ENCODE data around the gene ZBTB6. TPM values are rescaled to one million over a fixed set of nuclear protein-coding genes. Genes with fewer than 3 reads are reported as not detected.

ZBTB6 gene
- total RNA-seq, 3 donors from 2014 or later, result 8.2 to 17.4 (median 11.1) TPM

DNA sequence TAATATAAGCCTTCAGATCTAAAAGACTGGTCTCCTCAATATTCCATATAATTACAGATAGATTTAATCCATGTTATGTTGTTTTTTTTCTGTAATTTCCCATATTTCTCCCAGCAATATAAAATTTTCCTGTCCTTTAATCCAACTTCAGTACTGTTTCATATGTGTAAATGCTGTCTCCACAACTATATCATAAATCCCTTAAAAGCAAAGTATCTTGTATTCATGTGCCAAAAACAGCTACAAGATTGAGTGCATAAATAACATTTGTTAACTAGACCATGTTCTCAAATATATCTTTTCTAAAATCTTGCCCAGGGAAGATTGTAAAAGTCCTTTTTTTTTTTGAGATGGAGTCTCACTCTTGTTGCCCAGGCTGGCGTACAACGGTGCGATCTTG is 49.7 kb downstream of the ZBTB6 start:
- TF ChIP-seq, protein P1, sequence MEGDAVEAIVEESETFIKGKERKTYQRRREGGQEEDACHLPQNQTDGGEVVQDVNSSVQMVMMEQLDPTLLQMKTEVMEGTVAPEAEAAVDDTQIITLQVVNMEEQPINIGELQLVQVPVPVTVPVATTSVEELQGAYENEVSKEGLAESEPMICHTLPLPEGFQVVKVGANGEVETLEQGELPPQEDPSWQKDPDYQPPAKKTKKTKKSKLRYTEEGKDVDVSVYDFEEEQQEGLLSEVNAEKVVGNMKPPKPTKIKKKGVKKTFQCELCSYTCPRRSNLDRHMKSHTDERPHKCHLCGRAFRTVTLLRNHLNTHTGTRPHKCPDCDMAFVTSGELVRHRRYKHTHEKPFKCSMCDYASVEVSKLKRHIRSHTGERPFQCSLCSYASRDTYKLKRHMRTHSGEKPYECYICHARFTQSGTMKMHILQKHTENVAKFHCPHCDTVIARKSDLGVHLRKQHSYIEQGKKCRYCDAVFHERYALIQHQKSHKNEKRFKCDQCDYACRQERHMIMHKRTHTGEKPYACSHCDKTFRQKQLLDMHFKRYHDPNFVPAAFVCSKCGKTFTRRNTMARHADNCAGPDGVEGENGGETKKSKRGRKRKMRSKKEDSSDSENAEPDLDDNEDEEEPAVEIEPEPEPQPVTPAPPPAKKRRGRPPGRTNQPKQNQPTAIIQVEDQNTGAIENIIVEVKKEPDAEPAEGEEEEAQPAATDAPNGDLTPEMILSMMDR (IDR thresholded peaks at IDR 0.05), result no peak
- TF ChIP-seq POLR2AphosphoS5 (IDR thresholded peaks at IDR 0.05), result no peak
- no peak for TF ChIP-seq POLR2A (IDR thresholded peaks at IDR 0.05)
- Histone ChIP-seq H3K27me3 (no peaks in the 10 kb centered on the region), H3K36me3 (no peaks in the 10 kb centered on the region), H3K27ac (no peak overlapping the region), H3K4me1 (no peaks in the 10 kb centered on the region), H3K9me3 (no peaks in the 10 kb centered on the region), H3K4me3 (no peak overlapping the region)
- DNase-seq (ENCODE audit: low spot score in 2 of 2), result no peak
- intact Hi-C loops (cut with DNase I; ENCODE audit: low total_unique reads), result no loop called here

DNA sequence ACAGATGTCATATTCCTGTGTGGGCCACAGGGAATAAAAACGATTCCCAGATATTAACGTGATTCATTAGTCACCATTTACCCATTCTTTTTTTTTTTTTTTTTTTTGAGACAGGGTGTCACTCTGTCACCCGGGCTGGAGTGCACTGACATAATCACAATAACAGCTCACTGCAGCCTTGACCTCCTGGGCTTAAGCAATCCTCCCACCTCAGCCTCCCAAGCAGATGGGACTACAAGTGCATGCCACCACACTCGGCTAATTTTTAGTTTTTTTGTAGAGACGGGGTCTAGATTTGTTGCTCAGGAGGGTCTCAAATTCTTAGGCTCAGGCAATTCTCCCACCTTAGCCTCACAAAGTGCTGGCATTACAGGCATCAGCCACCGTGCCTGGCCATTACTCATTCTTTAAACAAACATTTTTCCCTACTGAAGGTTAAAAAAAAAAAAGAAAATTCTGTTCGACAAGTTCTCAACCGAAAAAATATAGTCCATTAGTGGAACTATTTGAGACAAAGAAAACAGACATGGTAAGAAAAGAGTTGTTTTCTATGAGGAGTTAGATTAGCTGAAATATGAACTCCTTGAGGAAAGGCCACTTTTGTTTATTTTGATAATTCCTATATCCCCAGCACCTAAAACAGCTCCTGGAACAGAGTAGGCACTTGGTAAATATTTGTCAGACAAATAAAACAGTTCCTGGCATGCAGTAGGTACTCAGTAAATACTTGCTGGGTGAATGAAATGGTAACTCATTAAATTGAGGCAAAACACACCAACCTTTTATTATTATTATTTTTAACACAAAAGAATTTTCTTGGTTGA is 52.6 kb downstream of the ZBTB6 start:
- Histone ChIP-seq H3K4me1 (no peaks in the 10 kb centered on the region), H3K9me3 (no peaks in the 10 kb centered on the region), H3K27me3 (no peaks in the 10 kb centered on the region), H3K4me3 (no peak overlapping the region), H3K27ac (no peak overlapping the region), H3K36me3 (no peaks in the 10 kb centered on the region)
- TF ChIP-seq POLR2A (IDR thresholded peaks at IDR 0.05), result no peak
- TF ChIP-seq POLR2AphosphoS5 (IDR thresholded peaks at IDR 0.05), result no peak
- TF ChIP-seq, protein P1 (IDR thresholded peaks at IDR 0.05), result no peak
- DNase-seq (ENCODE audit: low spot score in 2 of 2), result no peak
- intact Hi-C loops (cut with DNase I; ENCODE audit: low total_unique reads), result no loop called here

Other genes starting within 250 kb of the ZBTB6 start
- not detected for gene OR1L3, start 238.2 kb downstream of the ZBTB6 start, total RNA-seq
- gene OR1L4, start 189.3 kb downstream of the ZBTB6 start, total RNA-seq, result not detected
- gene OR1L6, start 171.0 kb downstream of the ZBTB6 start, total RNA-seq, result not detected
- gene OR5C1, start 124.4 kb downstream of the ZBTB6 start, total RNA-seq, result not detected
- gene OR1K1, start 113.2 kb downstream of the ZBTB6 start, total RNA-seq, result not detected
- 10 to 100 TPM; 14.2 to 24.9 (median 23.7) TPM for gene PDCL, start 84.7 kb downstream of the ZBTB6 start, total RNA-seq
- gene RC3H2, start 8.0 kb downstream of the ZBTB6 start, total RNA-seq, result 10 to 100 TPM; 38.6 to 44.6 (median 41.6) TPM
- gene ZBTB26, start 18.2 kb upstream of the ZBTB6 start, total RNA-seq, result 10 to 100 TPM in 1 of 3 donors, 1 to 10 TPM in 2; 6.7 to 12.0 (median 7.2) TPM
- gene RABGAP1, start 27.7 kb upstream of the ZBTB6 start, total RNA-seq, result 10 to 100 TPM; 49.1 to 93.4 (median 77.7) TPM
- gene GPR21, start 120.3 kb upstream of the ZBTB6 start, total RNA-seq, result 1 to 10 TPM in 2 of 3 donors, not detected in 1; 3.3 to 6.7 TPM

Measured in breast epithelium (tissue), 4 donors.